OCI-LY1 (cell line): ENCODE results near the gene MYO3B.

ENCODE experiments used
- EZH2 ChIP-seq: fragments of 200-600 bp; sonication (generic), shearing (Covaris generic); IDR thresholded peaks from 2 replicates; pipeline ENCODE4 v1.8.0; 2017; ENCODE audit warnings: borderline replicate concordance, mixed run types, mild to moderate bottlenecking, antibody characterized with exemption, low read length, moderate library complexity, mixed read lengths
- TF ChIP-seq, protein P1 (sequence below): fragments of 200-600 bp; sonication (generic), shearing (Covaris generic); IDR thresholded peaks from 2 replicates; pipeline ENCODE4 v1.5.1; 2017; ENCODE audit warnings: mild to moderate bottlenecking, antibody characterized with exemption, low read length, moderate library complexity, mixed read lengths

DNA sequence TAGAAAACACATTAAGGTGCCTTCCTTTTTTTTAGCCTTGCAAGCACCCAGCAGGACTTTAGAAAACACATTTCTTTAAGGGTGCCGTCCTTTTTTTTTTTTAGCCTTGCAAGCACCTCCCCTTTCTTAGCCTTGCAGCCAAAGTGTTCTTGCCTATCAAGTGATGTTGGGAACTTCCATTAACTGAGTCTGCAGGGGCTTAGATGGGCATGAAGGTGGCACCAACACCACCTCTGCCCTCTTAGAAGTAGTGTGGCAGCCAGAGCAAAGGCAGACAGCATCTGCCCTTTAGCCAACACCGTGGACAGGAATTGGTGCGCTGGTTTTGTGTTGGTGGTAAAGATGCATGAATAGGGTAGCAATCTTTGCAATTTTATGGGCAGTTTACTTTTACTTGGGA lies 325.6 kb downstream of the MYO3B start:
- TF ChIP-seq, protein P1, sequence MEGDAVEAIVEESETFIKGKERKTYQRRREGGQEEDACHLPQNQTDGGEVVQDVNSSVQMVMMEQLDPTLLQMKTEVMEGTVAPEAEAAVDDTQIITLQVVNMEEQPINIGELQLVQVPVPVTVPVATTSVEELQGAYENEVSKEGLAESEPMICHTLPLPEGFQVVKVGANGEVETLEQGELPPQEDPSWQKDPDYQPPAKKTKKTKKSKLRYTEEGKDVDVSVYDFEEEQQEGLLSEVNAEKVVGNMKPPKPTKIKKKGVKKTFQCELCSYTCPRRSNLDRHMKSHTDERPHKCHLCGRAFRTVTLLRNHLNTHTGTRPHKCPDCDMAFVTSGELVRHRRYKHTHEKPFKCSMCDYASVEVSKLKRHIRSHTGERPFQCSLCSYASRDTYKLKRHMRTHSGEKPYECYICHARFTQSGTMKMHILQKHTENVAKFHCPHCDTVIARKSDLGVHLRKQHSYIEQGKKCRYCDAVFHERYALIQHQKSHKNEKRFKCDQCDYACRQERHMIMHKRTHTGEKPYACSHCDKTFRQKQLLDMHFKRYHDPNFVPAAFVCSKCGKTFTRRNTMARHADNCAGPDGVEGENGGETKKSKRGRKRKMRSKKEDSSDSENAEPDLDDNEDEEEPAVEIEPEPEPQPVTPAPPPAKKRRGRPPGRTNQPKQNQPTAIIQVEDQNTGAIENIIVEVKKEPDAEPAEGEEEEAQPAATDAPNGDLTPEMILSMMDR = no peak
- TF ChIP-seq EZH2 = no peak
